HuH-7 (cell line): ENCODE measurements around the gene ESRRB.

ENCODE experiments used
- DNase-seq: peaks from one replicate; pipeline ENCODE4 v3.0.0; 2011; ENCODE audit warnings: low spot score

Gene ESRRB

DNA sequence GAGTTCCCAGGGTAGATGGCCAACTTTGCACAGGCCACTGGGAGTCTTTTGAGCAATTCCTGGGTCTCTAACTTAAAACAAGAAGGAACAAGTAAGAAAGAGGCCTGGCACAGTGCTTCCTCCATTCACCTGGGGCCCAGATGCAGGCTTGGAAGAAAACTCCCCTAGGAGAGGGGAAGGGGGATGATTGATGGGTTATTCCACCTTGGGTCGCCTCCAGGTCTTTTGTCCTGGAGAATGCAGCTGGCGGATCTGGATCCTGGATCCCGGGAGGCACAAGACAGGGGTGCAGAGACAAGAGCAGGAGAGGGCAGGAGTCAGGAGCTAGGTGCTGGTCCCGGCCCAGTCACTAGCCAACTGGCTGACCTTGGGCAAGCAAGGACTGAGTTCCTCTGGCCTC is 74.5 kb downstream of the ESRRB start:
- DNase-seq = no peak

DNA sequence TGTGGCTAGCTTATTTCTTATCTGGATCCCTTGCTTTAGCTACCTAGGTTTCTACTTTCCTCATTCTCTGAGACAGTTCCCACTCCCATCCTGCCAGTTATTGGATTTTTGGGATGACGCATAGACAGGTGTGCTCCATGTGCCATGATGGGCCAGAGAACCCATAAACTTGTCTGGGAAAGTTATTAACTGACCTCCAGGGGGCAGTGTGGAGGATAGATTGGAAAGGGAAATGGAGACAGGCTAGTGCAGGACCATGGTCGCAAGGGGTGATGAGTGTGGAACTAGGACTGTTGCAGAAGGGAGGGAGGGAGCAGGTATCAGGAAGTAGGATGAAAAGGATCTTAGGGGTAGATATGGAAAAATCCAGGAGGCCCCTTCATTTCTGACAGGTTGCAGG is 80.3 kb downstream of the ESRRB start:
- DNase-seq = peak; percentile 49

DNA sequence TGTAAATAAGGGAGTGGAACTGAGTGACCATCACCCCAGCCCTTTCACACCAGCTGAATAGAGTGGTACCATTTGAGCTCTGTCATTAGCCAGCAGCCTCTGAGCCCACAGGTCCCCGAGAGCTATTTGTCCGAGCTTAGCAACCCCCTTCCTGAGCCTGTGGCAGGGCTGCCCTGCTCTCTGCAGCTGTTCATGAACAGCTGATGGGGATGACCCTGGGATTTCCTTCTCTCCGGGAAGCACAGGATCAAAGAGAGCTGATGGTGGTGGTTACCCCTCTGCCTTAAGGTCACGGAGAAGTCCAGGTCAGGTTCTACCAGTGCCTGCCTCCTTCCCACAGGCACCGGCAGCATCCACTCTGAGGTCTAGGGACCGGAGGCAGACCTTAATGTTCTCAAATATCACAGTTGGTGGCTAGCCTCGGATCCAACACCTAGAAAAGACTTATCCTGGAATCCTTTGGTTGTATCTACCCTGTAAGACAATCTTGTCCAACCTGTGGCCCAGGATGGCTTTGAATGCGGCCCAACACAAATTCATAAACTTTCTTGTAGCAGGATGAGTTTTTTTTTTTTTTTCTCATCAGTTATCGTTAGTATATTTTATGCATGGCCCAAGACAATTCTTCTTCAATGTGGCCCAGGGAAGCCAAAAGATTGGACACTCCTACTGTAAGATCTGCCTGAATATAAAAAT is 81.1 kb downstream of the ESRRB start:
- no peak for DNase-seq

DNA sequence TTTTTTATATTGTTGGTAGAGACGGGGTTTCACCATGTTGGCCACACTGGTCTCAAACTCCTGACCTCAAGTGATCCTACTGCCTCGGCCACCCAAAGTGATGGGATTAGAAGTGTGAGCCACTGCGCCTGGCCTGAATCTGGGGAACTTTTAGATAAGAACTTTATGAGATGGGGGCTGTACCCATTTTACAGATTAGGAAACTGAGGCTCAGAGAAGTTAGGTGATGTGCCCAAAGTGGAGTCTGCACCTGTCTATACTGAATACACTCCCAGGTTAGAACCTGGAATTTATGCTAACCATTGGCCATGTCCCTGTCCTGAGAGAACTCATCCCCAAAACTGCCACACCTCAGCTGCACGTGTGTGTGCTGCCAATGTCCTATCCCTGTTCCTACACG is 81.9 kb downstream of the ESRRB start:
- DNase-seq = no peak

DNA sequence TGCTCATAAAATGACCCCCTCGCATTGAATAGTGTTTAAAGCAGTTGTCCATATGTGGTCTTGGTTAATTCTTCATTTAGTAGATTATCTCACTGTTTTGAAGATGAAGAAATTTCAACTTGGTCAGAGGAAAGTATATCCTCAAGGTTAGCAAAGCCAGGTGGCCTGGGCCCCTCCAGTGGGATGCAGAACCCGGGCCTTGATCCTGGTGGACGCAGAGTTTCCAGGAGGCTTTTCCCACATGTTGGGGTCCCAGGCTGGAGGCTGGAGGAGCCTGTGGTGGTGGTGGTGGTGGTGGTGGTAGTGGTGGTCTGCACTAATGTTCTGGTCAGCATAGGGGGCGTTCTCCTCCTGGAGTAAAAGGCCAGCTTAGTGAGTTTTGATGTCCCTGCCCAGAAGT is 85.9 kb downstream of the ESRRB start:
- no peak for DNase-seq

DNA sequence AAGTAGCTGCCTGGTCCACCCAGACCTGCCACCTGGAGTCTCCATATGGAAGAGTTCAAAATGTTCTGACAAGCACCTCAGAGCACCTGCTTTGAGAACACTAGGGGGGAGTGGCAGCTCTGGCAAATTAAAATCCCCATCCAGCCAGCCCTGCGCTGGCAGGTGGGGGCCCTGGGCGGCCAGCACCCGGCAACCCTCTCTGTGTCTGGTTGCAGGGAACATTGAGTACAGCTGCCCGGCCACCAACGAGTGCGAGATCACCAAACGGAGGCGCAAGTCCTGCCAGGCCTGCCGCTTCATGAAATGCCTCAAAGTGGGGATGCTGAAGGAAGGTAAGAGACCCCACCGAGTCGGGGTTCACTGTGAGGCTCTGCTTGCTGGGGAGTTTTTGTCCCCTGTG is 86.4 kb downstream of the ESRRB start:
- no peak for DNase-seq

DNA sequence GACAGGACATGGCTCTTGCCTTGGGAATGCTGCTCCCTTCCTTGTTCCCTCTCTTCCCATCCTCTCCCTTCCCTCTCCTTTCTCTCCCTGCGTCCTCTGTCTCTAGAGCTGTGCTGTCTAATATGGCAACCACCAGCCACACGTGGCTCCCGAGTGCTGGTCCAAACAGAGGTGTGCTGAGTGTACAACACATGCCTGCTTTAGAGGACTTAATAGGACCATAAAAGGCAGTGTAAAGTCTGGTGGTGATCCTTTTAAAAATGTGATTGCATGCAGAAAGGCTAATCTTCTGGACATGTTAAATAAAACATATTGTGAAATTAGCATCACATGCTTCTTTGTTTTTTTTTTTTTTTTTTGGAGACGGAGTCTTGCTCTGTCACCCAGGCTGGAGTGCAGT is 87.2 kb downstream of the ESRRB start:
- DNase-seq = no peak

DNA sequence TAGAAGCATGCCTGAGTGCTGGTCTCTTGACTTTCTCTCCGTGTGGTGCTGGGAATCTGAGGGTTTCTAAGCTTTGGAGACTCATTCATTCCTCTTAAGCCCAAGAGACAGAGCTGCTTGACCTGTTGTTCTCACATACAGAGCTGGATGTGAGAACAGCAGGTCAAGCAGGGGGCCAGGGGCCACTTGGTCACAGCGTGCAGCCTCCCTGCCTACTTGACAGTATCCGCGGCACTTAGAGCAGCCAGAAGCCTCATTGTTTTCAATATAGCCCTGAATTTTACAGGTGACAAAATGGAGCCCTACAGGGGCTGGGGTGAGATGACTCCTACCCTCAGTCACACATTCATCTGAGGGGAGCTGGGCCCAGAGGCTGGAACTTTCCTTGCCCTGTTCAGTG is 88.9 kb downstream of the ESRRB start:
- DNase-seq = no peak

DNA sequence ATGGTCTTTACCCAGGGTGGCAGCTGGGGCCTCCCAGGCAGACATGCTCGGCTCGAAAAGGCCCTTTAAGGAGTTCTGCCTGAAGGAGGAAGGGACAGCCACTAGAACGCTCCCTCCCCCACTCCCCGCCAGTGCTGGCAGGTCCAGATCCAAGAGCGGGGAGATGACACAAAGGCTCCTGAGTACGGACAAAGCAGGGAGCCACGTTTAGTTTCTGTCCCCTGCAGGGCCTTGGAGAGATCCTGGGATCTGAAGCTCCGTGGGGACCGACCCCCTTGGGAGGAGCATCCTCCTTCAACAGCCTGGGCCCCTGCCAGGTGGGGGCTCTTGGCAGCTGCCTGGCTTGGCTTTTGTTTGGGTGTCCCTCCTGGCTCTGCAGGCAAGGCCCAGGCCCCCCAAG is 89.7 kb downstream of the ESRRB start:
- no peak for DNase-seq

DNA sequence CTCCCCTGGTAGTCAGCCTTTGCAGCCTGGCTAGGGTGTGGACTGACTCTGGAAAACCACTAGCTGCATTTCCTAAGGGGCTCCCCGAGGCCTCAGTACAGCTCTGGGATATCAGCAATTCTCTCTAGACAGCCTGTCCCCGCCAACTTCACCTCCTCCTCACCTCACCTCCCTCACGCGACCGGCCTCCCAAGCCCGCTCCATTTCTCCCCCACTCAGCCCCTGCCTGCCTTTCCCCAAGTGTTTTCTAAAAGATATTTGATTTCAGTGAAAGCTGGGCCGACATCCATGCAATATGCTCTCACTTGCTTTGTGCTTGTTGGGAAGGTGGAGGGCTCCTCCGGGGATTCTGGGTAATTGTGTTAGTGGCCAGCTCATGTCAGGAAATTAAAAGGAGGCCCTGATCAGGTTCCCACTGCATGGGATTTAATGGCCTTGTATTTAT is 91.8 kb downstream of the ESRRB start:
- DNase-seq = no peak

DNA sequence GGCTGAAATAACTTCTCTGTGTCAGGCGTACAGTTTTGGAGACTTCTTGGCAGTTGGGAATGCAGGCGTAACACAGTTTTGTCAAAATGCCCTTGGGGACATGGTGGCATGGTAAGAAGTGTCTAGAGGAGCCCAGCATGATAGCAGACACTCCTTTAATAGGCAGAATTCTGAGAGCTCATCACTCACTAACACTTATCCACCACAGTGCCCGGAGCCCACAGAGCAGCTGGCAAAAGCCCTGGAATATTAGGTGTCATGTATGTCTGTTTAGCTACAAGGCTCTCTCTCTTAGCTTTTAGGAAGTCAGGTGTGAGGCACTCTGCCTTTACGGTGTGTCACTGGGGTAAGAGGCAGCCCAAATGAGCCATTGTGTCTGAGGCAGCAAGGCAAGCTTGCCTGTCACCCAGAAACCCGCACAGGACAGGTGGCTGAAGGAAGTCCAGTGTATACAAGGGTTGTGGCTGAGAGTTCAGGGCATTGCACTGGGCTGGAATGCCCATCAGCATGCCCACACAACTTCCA is 96.3 kb downstream of the ESRRB start:
- no peak for DNase-seq

DNA sequence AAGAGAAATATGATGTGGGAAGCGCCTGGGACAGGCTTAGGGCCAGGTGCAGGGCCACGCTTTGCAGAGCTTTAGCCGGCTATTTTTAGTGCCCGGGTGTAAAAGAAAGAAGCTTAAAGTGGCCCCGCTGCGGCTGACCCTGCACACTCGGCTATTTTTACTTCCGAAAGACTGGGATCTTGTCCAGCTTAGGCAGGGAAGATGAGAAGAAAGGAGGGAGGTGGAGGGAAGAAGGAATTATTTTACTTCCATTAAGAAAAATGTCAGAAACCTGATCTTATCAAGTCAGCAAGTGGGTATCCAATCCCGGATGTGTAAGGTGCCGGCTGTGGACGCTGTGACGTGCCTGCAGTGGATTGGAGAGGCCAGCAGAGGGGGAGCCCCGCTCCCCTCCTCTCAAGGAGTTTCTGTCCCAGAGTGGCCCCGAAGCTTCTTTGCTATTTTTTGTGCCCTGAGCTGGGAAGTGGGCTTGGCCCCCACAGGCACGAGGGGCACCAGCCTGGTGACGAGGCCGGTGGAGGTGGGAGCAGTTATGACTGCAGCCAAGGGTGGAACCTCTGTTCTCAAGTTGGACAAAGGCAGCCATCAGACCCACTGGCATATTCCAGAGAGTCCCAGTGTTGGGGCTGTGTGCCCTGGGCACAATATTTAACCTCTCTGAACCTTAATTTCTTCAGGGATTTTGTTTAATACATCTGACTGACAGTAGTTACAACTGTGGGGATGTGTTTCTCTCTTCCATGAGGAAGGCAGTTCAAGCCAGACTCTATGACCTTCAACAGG is 97.7 kb downstream of the ESRRB start:
- DNase-seq = no peak

DNA sequence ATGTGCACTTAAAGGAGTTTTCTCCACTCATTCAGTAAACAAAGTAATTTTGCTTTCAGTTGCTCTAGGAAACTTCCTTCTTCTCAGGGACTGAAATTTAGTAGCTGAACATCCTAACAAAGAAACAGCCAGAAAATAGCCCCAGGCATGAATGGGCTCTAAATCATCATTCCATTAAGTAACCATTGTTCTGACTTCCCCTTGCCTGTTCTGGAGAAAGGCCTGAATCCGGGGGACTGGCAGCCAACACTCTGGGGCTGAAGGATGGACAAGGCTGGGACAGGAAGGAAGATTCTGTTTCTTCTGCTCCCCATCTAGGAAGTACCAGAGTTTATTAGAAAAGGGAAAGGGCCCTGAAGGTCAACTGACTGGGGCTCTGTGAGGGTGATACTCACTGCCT is 104.5 kb downstream of the ESRRB start:
- no peak for DNase-seq

DNA sequence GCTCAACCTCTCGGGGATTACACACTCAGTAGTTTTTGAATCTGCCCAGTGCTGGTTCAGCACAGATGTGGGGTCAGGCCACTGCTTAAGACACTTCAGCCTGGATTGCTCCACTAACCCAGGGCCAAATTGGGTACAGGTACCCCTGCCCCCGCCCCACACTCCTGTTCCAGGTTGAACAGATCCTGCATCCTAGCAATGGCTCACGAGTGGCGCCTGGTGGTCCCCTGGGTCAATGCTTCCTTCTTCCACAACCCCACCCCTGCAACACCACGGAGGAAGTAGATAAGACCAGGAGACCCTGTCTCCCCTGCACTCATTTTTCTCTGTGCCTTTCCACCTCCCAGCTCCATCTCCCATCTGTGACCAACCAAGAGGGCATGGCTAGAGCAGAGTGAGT is 108.4 kb downstream of the ESRRB start:
- no peak for DNase-seq

DNA sequence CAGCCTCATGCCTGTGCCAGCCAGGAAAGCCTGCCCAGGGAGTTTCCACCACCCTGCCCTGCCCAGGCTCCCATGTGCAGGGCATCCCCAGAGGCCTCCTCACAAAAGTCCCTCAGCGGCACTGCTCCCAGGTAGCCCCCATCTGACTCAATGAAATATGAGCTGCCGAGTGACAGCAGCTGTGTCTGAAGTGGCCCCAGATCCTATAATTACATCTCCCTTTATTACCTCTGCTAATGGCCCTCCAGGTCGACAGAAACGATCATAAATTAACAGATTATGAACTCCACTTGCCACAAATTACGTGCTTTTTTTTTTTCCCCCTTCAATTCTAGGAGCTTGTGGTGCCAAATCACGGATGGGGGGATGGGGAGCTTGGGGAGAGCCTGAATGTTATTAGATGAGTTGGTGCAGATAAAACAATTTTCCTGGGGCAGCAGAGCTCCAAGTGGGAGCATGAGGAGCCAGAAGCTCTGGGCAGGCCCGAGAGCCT is 110.4 kb downstream of the ESRRB start:
- no peak for DNase-seq

DNA sequence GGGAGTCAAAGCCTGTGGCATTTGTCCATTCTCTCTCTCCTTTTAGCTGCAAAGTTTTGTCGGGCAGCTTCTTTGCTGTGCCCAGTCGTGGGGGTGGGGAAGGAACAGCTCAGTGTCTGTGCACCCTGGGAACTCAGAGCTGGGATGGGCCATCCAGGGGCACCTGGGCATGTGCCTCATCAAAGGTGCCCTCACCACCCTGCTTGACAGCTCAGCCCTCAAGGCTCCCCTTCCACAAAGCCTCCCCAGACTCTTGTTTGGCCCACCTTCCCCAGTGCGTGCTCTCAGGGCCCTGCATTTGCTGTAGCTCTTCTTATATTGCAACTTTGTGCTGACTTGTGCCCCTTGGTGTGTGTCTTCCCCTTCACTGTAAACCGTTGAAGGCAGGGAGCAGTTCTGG is 112.6 kb downstream of the ESRRB start:
- no peak for DNase-seq

DNA sequence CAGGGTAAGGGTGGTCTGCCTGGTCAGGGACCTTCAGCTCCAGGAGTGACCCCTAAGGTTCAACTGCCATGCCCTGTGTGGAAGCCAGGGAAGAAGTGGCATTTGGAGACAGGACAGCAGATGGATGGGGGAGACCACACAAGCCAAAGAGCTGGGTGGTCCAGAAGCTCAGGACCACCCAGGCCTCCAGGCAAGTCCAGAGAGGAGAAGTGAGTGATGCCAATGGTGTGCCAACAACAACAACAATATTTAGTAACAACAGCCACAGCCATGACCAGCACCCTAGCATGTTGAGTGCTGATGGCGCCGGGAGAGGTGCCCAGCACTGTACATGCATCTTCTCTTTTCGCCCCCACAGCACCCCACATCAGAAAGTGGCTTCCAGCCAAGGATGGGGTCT is 113.7 kb downstream of the ESRRB start:
- DNase-seq = no peak

DNA sequence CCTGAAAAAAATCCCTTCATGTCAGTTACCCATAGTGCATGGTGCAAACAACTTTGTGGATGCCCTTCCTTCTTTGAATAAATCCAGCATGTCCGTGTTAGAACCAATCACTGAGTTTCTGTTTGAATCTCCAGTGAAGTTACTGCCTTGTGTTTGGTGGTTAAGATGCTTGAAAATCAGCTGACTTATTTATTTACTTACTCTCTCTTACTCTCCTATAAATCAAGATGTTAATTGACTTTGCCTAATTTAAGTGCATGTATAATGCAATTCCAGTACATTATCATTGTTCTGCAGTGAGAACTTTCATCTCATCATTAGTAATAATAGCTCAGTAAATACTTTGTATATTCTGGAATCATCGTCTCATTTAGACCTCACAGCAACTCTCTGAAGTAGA is 114.2 kb downstream of the ESRRB start:
- DNase-seq = no peak

DNA sequence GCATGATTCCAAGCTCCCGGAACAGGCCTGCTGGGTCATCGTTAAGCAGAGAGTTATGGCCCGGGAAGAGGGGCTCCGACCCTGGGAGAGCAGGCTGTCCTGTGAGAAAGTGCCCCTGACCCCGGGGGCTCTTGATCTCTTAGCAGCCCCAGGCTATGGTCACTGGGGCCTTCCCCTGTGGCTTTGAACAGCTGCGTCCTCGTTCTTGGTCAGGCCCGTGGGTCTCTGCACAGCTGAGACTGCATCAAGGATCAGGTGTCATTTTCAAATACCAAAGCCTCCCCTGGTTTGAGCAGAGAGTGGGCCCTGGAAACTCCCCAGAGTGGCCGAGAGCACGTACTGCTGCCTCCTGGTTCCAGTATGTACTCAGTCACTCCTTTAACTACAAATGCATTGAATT is 114.8 kb downstream of the ESRRB start:
- no peak for DNase-seq

DNA sequence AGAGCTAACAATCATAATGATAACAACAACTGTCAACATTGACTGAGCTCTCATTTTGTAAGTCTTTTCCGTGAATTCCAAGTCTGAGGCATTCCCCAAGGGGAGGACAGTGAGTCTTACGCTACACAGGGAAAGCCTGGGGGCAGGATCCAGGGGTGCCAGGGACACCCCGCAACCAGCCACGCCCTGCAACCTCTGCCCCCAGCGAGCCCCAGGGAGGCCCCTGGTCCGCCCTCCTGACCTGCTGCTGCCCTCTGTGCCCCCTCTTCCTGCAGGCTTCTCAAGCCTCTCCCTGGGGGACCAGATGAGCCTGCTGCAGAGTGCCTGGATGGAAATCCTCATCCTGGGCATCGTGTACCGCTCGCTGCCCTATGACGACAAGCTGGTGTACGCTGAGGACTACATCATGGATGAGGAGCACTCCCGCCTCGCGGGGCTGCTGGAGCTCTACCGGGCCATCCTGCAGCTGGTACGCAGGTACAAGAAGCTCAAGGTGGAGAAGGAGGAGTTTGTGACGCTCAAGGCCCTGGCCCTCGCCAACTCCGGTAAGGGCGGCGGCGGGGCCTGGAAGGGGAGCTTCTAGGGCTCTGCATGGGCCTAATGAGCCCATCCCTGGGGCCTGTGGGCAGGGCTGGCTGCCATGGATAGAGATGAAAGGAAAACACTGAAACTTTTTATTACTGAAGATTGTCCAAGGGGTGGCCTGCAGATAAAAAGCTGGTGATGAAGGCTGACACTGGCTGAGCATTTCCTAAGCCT is 115.4 kb downstream of the ESRRB start:
- no peak for DNase-seq

DNA sequence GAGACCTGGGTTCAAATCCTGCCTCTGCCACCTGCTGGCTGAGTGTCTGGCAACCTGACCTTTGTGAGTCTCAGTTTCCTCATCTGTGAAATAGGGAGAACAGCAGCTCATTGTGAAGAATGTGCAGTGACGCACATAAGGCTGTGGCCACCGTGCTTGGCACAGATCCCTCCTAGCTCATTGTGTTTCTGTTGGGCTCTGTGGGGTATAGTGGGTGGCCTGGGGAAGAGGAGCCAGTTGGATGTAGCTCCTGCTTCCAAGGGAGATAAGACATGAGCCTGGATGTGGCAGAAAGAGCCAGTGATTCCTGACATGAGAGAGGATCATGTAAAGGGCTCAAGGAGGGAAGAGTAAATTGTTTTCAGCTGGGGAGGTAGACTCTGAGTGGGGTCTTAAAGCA is 120.0 kb downstream of the ESRRB start:
- DNase-seq = no peak

DNA sequence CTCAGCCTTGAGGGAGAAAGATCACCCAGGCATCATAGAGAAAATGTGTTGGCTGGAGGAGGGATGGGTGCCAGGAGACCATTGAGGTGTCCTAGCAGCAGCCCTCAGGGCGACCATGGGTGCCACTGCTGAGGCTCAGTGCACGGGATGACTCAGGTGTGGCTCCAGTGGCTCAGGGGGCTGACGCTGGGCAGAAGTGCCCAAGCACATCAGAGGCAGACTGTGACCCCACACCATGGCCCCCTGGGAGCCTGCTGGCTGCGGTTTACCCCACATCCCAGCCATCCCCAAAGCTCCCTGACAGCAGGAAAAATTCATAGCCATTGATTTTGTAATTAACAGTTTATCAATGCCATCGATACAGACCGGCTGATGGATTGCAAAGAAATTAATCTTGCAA is 120.7 kb downstream of the ESRRB start:
- no peak for DNase-seq
